GM23248 (cell line): ENCODE measurements around the gene DZIP1.

ENCODE experiments used
- EZH2 ChIP-seq: fragments of 200-600 bp; sonication (generic); IDR thresholded peaks from 2 replicates; pipeline ENCODE4 v1.6.1; 2018; ENCODE audit warnings: antibody characterized with exemption, mild to moderate bottlenecking; ENCODE audit not compliant: insufficient read depth, poor library complexity, severe bottlenecking
- EZH2phosphoT487 ChIP-seq: fragments of 200-600 bp; sonication (generic); IDR thresholded peaks from 2 replicates; pipeline ENCODE4 v1.6.1; 2018; ENCODE audit warnings: antibody characterized with exemption, moderate library complexity, mild to moderate bottlenecking, low read depth; ENCODE audit not compliant: insufficient read depth

- TF ChIP-seq EZH2, result no peak
- no peak for TF ChIP-seq EZH2phosphoT487
These were observed 34.5 kb upstream of the DZIP1 start for GRCh38 chr13:95678967-95679366.
